Urinary bladder (tissue), 4 donors: Measurements from ENCODE around the gene FRAS1. TPM values are rescaled to one million over a fixed set of nuclear protein-coding genes. Genes with fewer than 3 reads are reported as not detected.
"Not testable (repeated sequence)": the region's sequence is repeated elsewhere in the genome, so short reads cannot be mapped to it uniquely, and the experiment has no call there.

Experiments used
- DNase-seq: peaks from one replicate; pipeline ENCODE4 v3.0.0-alpha.2; 2015; ENCODE audit errors: extremely low spot score
- H3K27ac ChIP-seq: one replicate; pipeline ENCODE4 v1.5.1; 2013; ENCODE audit warnings: low read depth, mild to moderate bottlenecking, moderate library complexity
- H3K36me3 ChIP-seq: one replicate; pipeline ENCODE4 v1.6.1; 2013; ENCODE audit warnings: mild to moderate bottlenecking, moderate library complexity; ENCODE audit not compliant: insufficient read depth
- H3K4me1 ChIP-seq: one replicate; pipeline ENCODE4 v1.6.1; 2013; ENCODE audit warnings: mild to moderate bottlenecking, moderate library complexity; ENCODE audit not compliant: insufficient read depth
- H3K4me3 ChIP-seq: one replicate; pipeline ENCODE4 v1.5.1; 2013; ENCODE audit warnings: low read depth, low read length
- WGBS: extraction: QIAGEN DNeasy Blood & Tissue Kit; methylation state at CpG from one replicate; pipeline ENCODE4 v1.1.7; 2013; 5-methylcytosine and 5-hydroxymethylcytosine counted together
- polyA plus RNA-seq: library from polyadenylated mRNA; stranded (reverse); fragments of 200-250 nt; gene quantifications from one replicate; pipeline ENCODE4 v1.2.3, GENCODE V29; 2013
- total RNA-seq: library from RNA; depleted of rRNA; stranded (reverse); fragments of >200 nt; gene quantifications from one replicate; pipeline ENCODE4 v1.2.3, GENCODE V29; 2014
- donor health status: healthy with polysubstance abuse.
- donor health status: healthy.

The FRAS1 gene
- total and polyA plus RNA-seq, 2 donors: 0.27 to 20.5 TPM

GRCh38 chr4:78457751-78458150 lies 400.6 kb downstream of the FRAS1 start:
- Histone ChIP-seq H3K4me3 (no peak overlapping the region), H3K4me1 (no peaks in the 10 kb centered on the region), H3K36me3 (no peaks in the 10 kb centered on the region), H3K27ac (no peak overlapping the region)
- 63% methylated on average over 3 of the region's 3 CpGs for WGBS
- no peak for DNase-seq

DNA sequence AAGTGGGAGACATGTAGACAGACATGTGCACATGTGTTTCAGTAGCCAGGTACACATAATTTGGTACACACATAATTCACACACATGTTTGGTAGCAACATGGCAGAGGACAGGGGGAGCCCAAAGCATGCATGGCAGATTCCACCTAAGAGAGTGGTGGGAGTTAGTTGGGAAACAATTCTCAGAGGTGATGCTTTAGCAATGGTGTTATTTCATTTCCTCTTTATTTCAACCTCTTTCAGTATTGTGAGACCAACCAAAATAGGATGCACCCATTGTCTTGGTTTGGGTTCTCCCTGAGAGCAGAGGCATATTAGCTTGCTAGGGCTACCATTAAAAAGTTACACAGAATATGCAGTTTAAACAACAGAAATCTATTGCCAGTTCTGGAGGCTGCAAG lies 402.2 kb downstream of the FRAS1 start:
- Histone ChIP-seq H3K36me3 (no peaks in the 10 kb centered on the region), H3K4me1 (no peaks in the 10 kb centered on the region), H3K4me3 (no peak overlapping the region), H3K27ac (no peak overlapping the region)
- DNase-seq: no peak

GRCh38 chr4:78460368-78460767 lies 403.2 kb downstream of the FRAS1 start:
- DNase-seq: no peak
- H3K36me3 ChIP-seq: no peaks in the 10 kb centered on the region
- WGBS: 97% methylated on average over 3 of the region's 3 CpGs
- H3K4me3 ChIP-seq: no peak overlapping the region
- H3K4me1 ChIP-seq: no peaks in the 10 kb centered on the region
- H3K27ac ChIP-seq: no peak overlapping the region

- no peak for DNase-seq
- H3K4me1 ChIP-seq: no peaks in the 10 kb centered on the region
- no peak overlapping the region for H3K4me3 ChIP-seq
- 78% methylated on average over 7 of the region's 7 CpGs for WGBS
- H3K36me3 ChIP-seq: no peaks in the 10 kb centered on the region
- H3K27ac ChIP-seq: no peak overlapping the region
These were observed 407.1 kb downstream of the FRAS1 start for GRCh38 chr4:78464265-78464664.

GRCh38 chr4:78467223-78467622 lies 410.1 kb downstream of the FRAS1 start:
- H3K4me1 ChIP-seq, DNase-seq, H3K27ac ChIP-seq, H3K36me3 ChIP-seq, H3K4me3 ChIP-seq: not testable (repeated sequence)
- 61% methylated on average over 1 of the region's 1 CpG for whole genome bisulfite sequencing

- WGBS: 71% methylated on average over 3 of the region's 3 CpGs
- Histone ChIP-seq H3K4me1 (no peaks in the 10 kb centered on the region), H3K36me3 (no peaks in the 10 kb centered on the region), H3K4me3 (no peak overlapping the region), H3K27ac (no peak overlapping the region)
- no peak for DNase-seq
These were observed 411.1 kb downstream of the FRAS1 start for GRCh38 chr4:78468272-78468671.

GRCh38 chr4:78476108-78476704 lies 419.1 kb downstream of the FRAS1 start:
- 82% methylated on average over 3 of the region's 3 CpGs for WGBS
- Histone ChIP-seq H3K4me3 (no peak overlapping the region), H3K27ac (no peak overlapping the region), H3K36me3 (no peaks in the 10 kb centered on the region), H3K4me1 (no peaks in the 10 kb centered on the region)
- no peak for DNase-seq

DNA sequence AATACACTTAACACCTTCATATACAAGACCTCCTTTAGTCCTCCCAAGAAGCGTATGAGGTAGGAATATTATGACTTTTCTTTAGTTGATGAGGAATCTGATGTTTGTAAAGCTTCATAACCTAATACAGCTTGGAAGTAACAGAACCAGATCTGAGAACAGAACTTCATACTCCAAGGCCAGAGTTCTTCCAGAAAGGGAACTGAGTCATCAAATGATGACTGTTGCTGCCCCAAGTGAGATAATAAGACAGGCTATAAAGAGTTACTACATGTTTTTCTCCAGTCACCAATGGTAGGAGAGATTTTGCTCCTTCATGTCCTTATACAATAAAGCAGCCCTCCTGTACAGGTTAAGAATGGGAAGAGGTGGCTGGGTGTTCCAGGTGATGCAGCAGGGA lies 420.2 kb downstream of the FRAS1 start:
- no peak for DNase-seq
- Histone ChIP-seq H3K27ac (no peak overlapping the region), H3K36me3 (no peaks in the 10 kb centered on the region), H3K4me3 (no peak overlapping the region), H3K4me1 (no peaks in the 10 kb centered on the region)
- whole genome bisulfite sequencing: 52% methylated on average over 1 of the region's 1 CpG

- no peak for DNase-seq
- no peaks in the 10 kb centered on the region for H3K4me1 ChIP-seq
- no peaks in the 10 kb centered on the region for H3K36me3 ChIP-seq
- no peak overlapping the region for H3K27ac ChIP-seq
- no peak overlapping the region for H3K4me3 ChIP-seq
These were observed 421.4 kb downstream of the FRAS1 start for GRCh38 chr4:78478523-78478922.

GRCh38 chr4:78480286-78480685 lies 423.2 kb downstream of the FRAS1 start:
- H3K27ac ChIP-seq: no peak overlapping the region
- H3K4me1 ChIP-seq: no peaks in the 10 kb centered on the region
- no peak for DNase-seq
- no peak overlapping the region for H3K4me3 ChIP-seq
- H3K36me3 ChIP-seq: no peaks in the 10 kb centered on the region
- whole genome bisulfite sequencing: 98% methylated on average over 1 of the region's 1 CpG

DNA sequence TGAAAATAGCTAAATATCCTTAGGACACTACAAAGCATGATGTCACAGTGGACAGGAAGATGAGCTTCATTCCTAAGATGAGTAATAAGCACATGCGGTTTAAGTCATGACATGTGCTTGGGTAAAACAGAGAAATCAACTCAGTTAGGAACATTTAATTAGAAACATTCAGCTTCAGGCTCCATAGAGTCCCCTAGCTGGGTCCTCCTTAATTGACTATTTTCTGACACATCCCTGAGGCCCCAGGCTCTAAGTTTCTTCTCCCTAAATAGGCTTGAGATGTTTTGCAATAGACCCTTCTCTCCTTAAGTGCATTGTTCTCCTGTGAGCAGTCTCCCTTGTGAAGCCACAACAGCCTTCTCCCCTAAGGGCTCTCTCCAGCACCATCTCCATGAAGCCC lies 424.1 kb downstream of the FRAS1 start:
- Histone ChIP-seq H3K4me1 (no peaks in the 10 kb centered on the region), H3K27ac (no peak overlapping the region), H3K4me3 (no peak overlapping the region), H3K36me3 (no peaks in the 10 kb centered on the region)
- no peak for DNase-seq
- WGBS: 89% methylated on average over 1 of the region's 1 CpG

DNA sequence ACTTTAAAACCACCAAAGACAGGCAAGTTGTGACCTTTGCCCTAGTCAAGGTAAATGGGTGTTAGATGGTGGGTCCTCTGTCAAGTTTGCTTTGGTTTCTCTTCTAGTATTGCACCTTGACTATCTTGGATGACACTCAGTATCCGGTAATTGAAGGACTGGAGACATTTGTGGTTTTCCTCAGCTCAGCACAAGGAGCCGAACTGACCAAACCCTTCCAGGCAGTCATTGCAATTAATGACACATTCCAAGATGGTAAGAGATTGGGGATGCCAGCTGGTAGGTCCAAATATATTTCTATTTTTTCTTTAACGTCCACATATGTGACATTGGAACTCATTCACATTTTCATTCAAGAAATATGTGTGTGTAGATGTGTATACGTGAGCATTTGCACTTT lies 425.2 kb downstream of the FRAS1 start:
- no peaks in the 10 kb centered on the region for H3K36me3 ChIP-seq
- DNase-seq: no peak
- H3K27ac ChIP-seq: no peak overlapping the region
- H3K4me1 ChIP-seq: no peaks in the 10 kb centered on the region
- H3K4me3 ChIP-seq: no peak overlapping the region
- 89% methylated on average over 4 of the region's 4 CpGs for WGBS

DNA sequence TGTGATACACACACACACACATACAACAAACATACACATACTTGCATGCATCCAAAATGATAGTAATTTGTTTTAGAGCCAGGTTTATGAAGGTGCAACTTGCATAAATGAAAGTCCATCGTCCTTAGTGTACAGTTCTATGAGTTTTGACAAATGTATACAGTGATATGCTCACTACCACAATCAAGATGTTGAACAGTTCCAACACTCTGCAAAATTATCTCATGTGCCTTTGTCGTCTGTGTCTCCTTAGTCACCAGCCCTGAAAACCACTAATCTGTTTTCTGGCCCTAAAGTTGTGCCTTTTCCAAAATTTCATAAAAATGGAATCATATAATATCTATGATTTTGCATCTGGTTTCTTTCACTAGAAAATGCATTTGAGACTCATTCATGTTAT lies 426.7 kb downstream of the FRAS1 start:
- H3K36me3 ChIP-seq: no peaks in the 10 kb centered on the region
- 75% methylated on average over 2 of the region's 2 CpGs for WGBS
- no peak for DNase-seq
- H3K4me3 ChIP-seq: no peak overlapping the region
- H3K4me1 ChIP-seq: no peaks in the 10 kb centered on the region
- H3K27ac ChIP-seq: no peak overlapping the region

- no peak overlapping the region for H3K4me3 ChIP-seq
- DNase-seq: no peak
- H3K36me3 ChIP-seq: no peaks in the 10 kb centered on the region
- H3K4me1 ChIP-seq: no peaks in the 10 kb centered on the region
- H3K27ac ChIP-seq: no peak overlapping the region
- whole genome bisulfite sequencing: 30% methylated on average over 2 of the region's 2 CpGs
These were observed 427.5 kb downstream of the FRAS1 start for GRCh38 chr4:78484574-78484973.

DNA sequence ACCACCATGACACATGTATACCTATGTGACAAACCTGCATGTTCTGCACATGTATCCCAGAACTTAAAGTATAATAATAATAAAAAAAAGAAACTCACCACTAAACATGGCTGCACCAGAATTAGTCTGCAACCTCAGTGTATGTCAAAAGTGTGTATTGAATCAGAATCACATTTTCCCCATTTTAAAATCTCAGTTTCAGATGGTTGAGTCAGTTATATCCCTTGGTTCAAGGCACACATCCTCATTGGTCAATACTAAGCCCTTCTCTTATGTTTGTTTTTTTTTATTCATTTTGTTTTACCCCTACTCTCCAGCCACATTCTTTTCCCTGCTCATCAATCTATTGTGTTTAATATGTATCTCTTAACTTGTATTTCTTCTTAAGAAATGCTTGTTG lies 436.6 kb downstream of the FRAS1 start:
- Histone ChIP-seq H3K4me3 (no peak overlapping the region), H3K27ac (no peak overlapping the region), H3K36me3 (no peaks in the 10 kb centered on the region), H3K4me1 (no peaks in the 10 kb centered on the region)
- DNase-seq: no peak
